Stimulated activated CD8-positive, alpha-beta memory T cell treated with anti-CD3 and anti-CD28 coated beads, Interleukin-15, amount 100 ng/mL, for 48 hours (primary cell): Measurements from ENCODE around the gene MUL1.

Experiments
- DNase-seq, 2 donors: peaks; one replicate each; pipeline ENCODE4 v3.0.0-alpha.2; 2020; ENCODE audit warnings: low read depth in 2 of 2

The MUL1 gene

DNA sequence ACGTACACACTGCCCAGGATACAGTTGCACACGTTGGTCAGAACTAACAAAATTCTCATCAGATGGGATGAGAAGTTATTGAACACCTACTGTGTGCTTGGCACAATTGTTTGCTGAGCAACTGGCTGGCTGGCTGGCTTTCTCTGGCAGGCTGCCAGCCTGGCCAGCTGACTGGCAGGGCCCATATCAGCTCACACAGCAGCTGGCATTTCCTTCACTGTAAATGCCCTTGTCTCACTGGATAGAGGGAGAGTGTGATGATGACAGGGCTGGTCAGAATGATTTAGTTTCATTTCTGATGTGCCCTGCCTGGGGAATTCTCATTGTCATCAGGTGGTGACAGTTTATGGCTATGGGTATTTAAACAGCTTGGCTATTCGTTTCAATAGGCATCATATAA, 37.8 kb downstream of the MUL1 start:
- no peak for DNase-seq

GRCh38 chr1:20469406-20470076, 38.4 kb downstream of the MUL1 start:
- DNase-seq: no peak

DNA sequence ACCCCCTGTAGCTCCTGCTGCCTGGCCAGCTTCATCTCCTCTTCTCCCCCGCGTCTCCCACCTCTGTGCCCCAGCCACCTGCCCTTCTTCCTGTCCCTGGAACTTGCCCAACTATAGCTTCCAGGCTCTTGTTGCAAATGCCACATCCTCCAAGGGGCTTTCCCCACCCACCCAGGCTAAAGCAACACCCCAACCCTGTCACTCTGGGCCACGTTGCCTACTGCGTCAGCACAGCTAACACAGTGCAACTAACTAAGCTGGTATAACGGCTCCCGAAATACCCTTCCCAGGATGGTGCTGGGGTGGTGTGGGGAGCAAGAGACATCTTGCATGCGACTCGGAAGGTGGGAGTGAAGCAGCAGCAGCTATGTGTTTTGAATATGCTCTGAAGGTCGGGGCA, 41.7 kb downstream of the MUL1 start:
- peak; percentile 17 to 39 for DNase-seq

GRCh38 chr1:20465187-20465586, 42.8 kb downstream of the MUL1 start:
- no peak for DNase-seq

- no peak for DNase-seq
Observed at GRCh38 chr1:20463502-20463901, 44.4 kb downstream of the MUL1 start.

DNA sequence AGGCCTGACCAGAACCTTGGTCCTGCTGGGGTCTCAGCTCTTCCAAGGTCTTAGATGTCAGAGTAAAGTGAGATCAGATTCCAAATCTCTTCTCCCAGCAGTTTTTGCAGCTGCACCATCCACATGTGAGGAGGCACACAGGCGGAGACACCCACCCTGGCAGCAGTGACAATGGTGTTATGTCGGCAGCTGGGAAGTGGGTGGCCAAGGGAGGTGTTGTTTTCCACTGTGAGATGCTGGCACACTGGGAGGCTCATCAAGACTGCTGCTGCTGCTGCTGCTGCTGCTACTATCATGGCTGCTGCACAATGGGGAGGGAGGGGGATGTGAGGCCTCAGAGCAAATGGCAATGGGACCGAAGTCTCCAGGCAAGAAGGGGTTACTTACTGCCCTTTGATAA, 45.6 kb downstream of the MUL1 start:
- no peak for DNase-seq

DNA sequence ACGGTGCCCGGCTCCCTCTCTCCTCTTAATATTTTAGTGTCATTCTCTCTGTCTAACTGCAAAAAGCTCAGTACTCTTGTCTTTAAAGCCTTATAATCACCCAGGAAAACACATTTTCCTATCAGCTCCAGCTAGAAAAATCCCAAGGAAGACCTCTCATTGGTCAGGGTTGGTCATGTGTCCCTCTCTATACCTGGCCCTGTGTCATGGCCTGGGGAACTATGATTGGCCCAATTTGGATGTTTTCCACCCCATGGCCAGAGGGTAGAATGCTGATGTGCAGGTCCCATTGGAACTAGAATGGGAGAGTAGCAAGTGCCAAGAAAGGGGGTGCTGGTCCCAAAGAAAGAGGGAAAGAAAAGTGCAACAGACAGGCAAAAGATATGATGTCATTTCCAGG, 49.2 kb downstream of the MUL1 start:
- DNase-seq: no peak

DNA sequence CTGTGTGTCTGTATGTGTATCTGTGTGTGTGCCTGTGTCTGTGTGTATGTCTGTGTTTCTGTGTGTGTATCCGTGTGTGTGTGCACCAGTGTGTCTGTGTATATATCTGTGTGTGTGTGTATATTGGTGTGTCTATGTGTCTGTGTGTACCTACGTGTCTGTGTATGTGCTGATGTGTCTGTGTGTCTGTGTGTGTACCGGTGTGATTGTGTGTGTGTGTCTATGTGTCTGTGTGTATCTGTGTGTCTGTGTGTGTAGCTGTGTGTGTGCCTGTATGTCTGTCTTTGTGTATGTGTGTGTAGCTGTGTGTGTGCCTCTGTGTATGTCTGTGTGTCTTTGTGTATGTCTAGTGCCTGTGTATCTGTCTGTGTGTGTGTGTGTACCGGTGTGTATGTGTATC, 53.9 kb downstream of the MUL1 start:
- DNase-seq: no peak

DNA sequence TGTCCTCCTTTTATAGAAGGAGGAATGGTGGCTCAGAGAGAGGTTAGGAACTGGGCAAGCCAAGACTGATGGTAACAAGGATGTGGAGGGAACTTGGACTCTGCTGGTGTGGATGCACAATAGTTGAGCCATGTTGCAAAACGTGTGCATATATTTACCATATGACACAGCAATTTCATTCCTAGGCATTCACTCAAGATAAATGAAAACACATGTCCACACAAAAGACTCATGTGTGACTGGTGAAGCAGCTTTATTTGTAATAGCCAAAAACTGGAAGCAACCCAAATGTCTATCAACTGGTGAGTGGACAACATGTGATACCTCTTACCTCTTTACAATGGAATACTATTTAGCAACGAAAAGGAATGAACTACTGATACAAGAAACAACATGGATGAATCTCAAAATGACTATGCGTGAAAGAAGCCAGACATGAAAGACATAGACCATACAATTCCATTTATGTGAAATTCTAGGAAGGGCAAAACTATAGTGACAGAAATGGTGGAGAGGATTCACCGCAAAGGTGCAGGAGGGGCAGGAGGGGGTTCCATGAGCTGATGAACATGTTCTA, 58.1 kb downstream of the MUL1 start:
- no peak for DNase-seq
